NB4 (cell line): ENCODE data around the gene TEAD1.

Experiments used
- DNase-seq: peaks from one replicate; pipeline ENCODE4 v3.0.0; 2010; ENCODE audit warnings: low read depth
- H3K4me3 ChIP-seq: one replicate; pipeline ENCODE4 v1.5.1; 2011; ENCODE audit warnings: mild to moderate bottlenecking, low read depth, low read length, moderate library complexity
- CTCF ChIP-seq: IDR thresholded peaks from one replicate; pipeline ENCODE4 v1.5.1; 2012; ENCODE audit warnings: low read depth, low read length
- MAX ChIP-seq: IDR thresholded peaks from 2 replicates; pipeline ENCODE4 v1.6.1; 2011; ENCODE audit warnings: low read depth, low read length
- MYC ChIP-seq: IDR thresholded peaks from 2 replicates; pipeline ENCODE4 v1.6.1; 2011; ENCODE audit warnings: low read depth, low read length
- POLR2A ChIP-seq: IDR thresholded peaks from 2 replicates; pipeline ENCODE4 v1.6.1; 2011; ENCODE audit warnings: mild to moderate bottlenecking; ENCODE audit not compliant: insufficient read length; ENCODE audit errors: extremely low read depth

The TEAD1 gene

GRCh38 chr11:12799334-12799835 lies 125.2 kb downstream of the TEAD1 start:
- no peak for DNase-seq
- no peak for TF ChIP-seq MAX
- no peak for TF ChIP-seq MYC
- TF ChIP-seq CTCF = no peak
- TF ChIP-seq POLR2A = no peak
- no peak overlapping the region for H3K4me3 ChIP-seq

GRCh38 chr11:12800032-12800671 lies 125.9 kb downstream of the TEAD1 start:
- no peak for DNase-seq
- TF ChIP-seq MYC (no peak), MAX (no peak), CTCF (no peak), POLR2A (no peak)
- H3K4me3 ChIP-seq = no peak overlapping the region

- no peak overlapping the region for H3K4me3 ChIP-seq
- TF ChIP-seq POLR2A (no peak), CTCF (no peak)
- no peak for DNase-seq
Observed at GRCh38 chr11:12800871-12801270, 126.7 kb downstream of the TEAD1 start.

GRCh38 chr11:12801976-12802375 lies 127.8 kb downstream of the TEAD1 start:
- TF ChIP-seq CTCF = no peak
- no peak for TF ChIP-seq MAX
- no peak for TF ChIP-seq MYC
- no peak for TF ChIP-seq POLR2A
- no peak for DNase-seq

GRCh38 chr11:12802418-12803085 lies 128.3 kb downstream of the TEAD1 start:
- H3K4me3 ChIP-seq = no peak overlapping the region
- TF ChIP-seq MAX (no peak), POLR2A (no peak), CTCF (no peak), MYC (no peak)
- no peak for DNase-seq

More at GRCh38 chr11:12801976-12802375, 127.8 kb downstream of the TEAD1 start:
- no peak overlapping the region for H3K4me3 ChIP-seq
